ENCODE measurements around the gene ZDHHC17.
"Not testable (repeated sequence)": the region's sequence is repeated elsewhere in the genome, so short reads cannot be mapped to it uniquely, and the experiment has no call there.

The ZDHHC17 gene

GRCh38 chr12:76766161-76766560, 2.2 kb downstream of the ZDHHC17 start:
- DNase-seq, result no peak

DNA sequence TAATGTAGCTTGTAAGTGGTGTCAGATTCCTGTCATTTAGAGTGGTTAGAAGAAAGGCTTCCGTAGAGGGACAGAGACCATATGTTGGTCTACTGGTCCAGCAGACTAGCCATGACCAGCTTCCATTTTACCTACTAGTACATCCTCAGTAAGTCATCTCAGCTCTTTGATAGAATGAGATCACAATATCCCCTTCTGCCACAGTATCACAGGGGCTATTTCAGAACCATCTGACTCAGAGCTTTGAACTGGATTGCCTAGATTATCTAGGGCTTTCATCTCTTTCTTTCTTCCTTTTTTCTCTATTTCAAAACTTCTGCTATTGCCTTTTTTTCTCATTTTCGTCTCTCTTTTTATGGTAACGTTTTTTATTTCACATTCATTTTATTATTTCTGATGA, 4.7 kb downstream of the ZDHHC17 start:
- DNase-seq, result peak; percentile 6 to 43 (median 20)

GRCh38 chr12:76777765-76778216, 13.9 kb downstream of the ZDHHC17 start:
- peak; percentile 26 to 53 (median 38) for DNase-seq

GRCh38 chr12:76778364-76778763, 14.4 kb downstream of the ZDHHC17 start:
- DNase-seq, result no peak

- DNase-seq, result not testable (repeated sequence)
Observed at GRCh38 chr12:76779310-76779709, 15.4 kb downstream of the ZDHHC17 start.

DNA sequence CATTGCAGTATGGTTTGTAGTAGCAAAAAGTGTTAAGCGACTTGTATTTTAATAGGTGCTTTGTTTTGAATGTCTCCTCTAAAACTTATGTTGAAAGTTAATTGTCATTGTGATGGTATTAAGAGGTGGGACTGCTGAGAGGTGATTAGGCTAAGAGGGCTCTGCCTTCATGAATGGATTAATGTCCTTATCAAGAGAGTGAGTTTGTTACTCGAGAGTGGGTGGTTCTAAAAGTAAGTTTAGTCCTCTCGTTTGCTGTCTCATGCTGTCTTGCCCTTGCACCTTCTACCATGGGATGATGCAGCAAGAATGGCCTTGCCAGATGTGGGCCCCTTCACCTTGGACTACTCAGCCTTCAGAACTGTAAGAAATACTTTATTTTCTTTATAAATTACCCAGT, 17.4 kb downstream of the ZDHHC17 start:
- no peak for DNase-seq

GRCh38 chr12:76782526-76782925, 18.6 kb downstream of the ZDHHC17 start:
- no peak for DNase-seq

GRCh38 chr12:76784600-76785051, 20.7 kb downstream of the ZDHHC17 start:
- DNase-seq, result no peak

DNA sequence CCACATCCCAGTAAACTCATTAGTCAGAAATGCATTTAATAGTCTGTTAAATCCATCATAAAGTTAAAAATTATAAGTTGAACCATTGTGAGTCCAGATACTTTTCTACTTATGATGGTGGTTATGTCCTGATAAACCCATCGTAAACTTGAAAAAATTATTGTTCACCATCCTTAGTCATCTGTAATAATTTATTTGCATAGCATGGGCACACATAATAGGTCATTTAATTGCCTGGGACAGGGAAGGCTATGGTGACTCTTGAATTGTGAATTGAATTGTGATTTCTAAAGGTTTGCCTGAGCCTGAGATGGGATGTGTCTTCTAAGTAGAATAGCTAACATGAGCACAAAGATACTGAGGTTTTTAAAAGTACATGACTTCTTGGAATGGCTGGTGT, 21.5 kb downstream of the ZDHHC17 start:
- DNase-seq, result no peak

DNA sequence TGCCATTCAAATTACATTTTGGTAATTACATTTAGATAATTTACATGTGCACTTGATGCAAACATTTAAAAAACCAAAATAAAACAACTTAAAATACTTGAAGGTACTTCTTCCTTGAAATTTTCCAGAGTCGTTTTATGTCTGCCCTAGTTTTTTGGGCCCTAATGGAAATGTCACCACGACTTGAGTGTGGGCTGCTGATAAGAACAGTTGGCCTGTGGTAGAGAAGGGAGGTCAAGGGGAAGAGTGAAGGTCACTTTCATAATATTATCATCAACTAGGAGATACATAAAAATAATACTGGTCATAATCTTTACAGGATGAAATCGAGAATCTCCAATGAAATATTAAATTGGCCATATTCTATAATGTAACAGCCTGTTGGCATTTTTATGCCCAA, 23.1 kb downstream of the ZDHHC17 start:
- no peak for DNase-seq

- no peak for DNase-seq
Observed at GRCh38 chr12:76787689-76788088, 23.8 kb downstream of the ZDHHC17 start.

GRCh38 chr12:76789335-76790050, 25.6 kb downstream of the ZDHHC17 start:
- no peak for DNase-seq

- peak in 2 of 4 experiments; percentile 53 to 68 for DNase-seq
Observed at GRCh38 chr12:76790564-76791552, 26.9 kb downstream of the ZDHHC17 start.

DNA sequence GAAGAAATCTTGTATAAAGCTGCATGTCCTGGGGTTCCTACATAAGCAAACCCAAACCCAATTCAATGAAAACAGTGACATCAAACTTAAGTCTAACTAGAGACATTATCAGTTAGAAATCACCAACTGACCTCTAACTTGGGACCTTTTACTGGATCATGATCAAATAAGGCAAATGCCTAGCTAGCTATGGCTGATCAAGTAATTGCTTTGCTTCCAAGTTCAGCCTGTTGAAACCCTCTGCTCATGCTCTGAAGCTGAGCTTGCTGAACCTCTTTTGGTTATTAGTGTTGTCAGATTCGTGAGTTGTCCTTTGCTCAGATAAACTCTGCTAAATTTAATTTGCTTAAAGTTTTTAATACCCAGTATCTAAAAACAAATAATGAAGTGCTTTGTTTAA, 28.9 kb downstream of the ZDHHC17 start:
- DNase-seq, result no peak

DNA sequence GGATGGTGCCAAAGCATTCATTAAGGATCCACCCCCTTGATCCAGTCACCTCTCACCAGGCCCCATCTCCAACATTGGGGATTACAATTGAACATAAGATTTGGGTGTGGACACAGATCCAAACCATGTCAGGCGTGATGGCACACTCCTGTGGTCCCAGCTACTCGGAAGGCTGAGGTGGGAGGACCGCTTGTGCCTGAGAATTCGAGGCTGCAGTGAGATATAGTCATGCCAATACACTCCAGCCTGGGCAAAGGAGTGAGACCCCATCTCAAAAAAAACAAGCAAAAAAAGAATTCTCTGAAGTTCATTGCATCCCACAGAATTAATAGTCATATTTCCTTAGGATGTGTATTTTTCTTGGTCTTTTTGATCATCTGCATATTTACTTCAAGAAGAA, 34.9 kb downstream of the ZDHHC17 start:
- no peak for DNase-seq

- no peak for DNase-seq
Observed at GRCh38 chr12:76799362-76799761, 35.4 kb downstream of the ZDHHC17 start.

- no peak for DNase-seq
Observed at GRCh38 chr12:76802060-76802459, 38.1 kb downstream of the ZDHHC17 start.

DNA sequence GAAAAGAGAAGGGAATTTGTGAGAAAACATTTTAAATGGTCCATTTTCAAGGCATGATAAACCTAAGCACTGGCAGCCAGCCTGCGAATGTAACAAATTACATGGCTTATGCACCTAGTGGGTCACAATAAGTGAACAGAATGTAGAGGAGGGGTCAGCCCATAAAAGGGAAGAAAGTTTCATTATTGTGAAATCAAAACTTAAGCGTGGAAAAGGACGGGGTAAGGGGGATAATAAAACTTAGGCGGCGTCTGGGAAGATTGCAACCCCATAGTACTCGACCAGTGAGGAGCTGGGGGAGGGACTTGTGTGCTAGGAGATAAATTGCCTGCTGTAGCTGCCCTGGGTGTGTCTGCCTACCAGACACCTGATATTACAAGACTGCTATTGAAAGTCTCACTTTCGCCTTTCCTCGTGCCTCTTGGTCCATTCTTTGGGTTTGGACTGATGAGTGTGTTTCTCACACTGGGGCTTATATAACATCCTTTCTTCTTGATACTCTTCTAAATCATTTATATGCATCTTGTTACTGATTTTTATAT, 40.6 kb downstream of the ZDHHC17 start:
- no peak for DNase-seq

DNA sequence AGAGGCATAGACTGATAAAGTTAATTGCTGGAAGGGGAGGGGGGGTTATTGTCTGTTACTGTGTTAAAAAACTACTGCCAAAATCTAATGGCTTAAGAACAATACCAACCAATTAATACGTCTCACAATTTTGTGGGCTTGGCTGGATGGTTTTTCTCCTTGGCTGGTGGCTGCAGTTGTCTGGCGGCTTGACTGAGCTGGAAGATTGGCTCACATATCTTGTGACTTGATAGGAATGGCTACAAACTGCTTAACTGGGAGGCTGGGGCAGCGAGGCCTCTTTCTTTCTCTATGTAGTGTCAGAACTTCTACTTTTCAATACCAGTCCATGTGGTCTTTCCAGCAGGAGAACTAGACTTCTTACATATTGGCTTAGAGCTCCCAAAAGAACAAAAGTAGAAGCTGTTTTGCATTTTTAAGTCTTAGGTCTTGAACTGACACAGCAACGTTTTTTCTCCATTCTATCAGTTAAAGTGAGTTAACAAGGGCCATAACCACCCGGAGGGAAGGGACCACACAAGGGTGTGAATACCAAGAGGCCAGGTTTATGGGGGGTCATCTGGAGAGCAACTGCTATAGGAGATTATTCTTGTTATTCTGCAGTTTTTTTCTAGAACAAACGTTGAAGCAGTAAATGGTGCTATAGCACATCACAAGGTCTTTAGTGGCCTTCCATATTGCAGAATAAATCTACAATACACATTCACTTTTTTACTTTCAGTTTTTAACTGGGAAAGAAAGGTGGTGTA, 46.9 kb downstream of the ZDHHC17 start:
- no peak for DNase-seq

DNA sequence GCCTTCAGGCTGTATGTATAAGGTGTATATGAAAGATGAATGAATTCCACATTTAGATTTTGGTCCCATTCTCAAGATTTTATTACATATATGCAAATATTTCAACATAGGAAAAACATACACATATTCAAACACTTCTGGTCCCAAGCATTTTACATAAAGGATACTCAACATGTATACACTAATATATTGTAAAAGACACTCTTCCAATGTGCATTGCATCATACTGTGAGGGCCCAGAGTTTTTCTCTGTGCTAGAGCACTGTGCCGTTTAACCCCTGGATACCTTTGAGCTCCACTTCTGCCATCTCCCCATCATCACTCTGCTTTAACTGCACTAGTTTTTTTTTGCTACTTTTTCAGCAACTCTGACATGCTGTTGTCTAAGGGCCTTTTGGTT, 48.1 kb downstream of the ZDHHC17 start:
- no peak for DNase-seq

- DNase-seq, result no peak
Observed at GRCh38 chr12:76813265-76813664, 49.4 kb downstream of the ZDHHC17 start.

DNA sequence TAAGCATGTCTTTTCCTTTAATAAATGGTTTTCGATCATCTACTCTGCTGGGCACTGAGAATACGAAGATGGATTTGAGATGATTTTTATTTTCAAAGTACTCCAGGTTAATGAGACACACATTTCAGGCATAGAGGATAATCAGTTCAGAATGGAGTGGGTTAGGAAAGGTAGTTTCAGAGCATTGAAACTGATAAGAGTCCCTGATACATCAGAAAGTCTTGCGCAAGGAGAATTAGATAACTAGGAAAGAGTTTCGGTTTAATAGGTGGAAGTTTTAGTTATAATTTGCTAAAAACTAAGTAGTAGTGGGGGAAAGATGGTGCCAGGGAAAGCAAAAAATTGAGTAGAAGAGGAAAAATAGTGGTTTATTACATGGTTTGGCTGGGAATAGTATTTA, 50.1 kb downstream of the ZDHHC17 start:
- DNase-seq, result no peak
